Uterus (tissue), 4 donors: Measurements from ENCODE around the gene SLCO1C1. TPM values are rescaled to one million over a fixed set of nuclear protein-coding genes. Genes with fewer than 3 reads are reported as not detected.

ENCODE experiments used
- DNase-seq, 2 donors: peaks; one replicate each; pipeline ENCODE4 v3.0.0-alpha.2; 2019 to 2020
- H3K27ac ChIP-seq, 2 donors: fragments of 200-600 bp; sonication (generic); 1 replicate in 1 of 2; 2 replicates in 1 of 2; pipeline ENCODE4 v1.5.1; 2016 to 2018
- H3K27me3 ChIP-seq, 2 donors: fragments of 200-600 bp; sonication (generic); one replicate each; pipeline ENCODE4 v1.5.1; 2018 to 2019; ENCODE audit warnings: control low read depth in 1 of 2
- H3K36me3 ChIP-seq, 2 donors: fragments of 200-600 bp; sonication (generic); one replicate each; pipeline ENCODE4 v1.5.1; 2019; ENCODE audit warnings: control low read depth in 1 of 2
- H3K4me1 ChIP-seq, 2 donors: fragments of 200-600 bp; sonication (generic); one replicate each; pipeline ENCODE4 v1.5.1; 2018 to 2019; ENCODE audit warnings: control low read depth in 1 of 2
- H3K4me3 ChIP-seq, 2 donors: fragments of 200-600 bp; sonication (generic); 1 replicate in 1 of 2; 2 replicates in 1 of 2; pipeline ENCODE4 v1.5.1; 2018 to 2019; ENCODE audit warnings: mild to moderate bottlenecking in 1 of 2
- H3K9me3 ChIP-seq, 2 donors: fragments of 200-600 bp; sonication (generic); one replicate each; pipeline ENCODE4 v1.5.1; 2019; ENCODE audit warnings: control low read depth in 1 of 2
- POLR2A ChIP-seq, 2 donors: fragments of 450-650 bp; IDR thresholded peaks; one replicate each; pipeline ENCODE4 v1.6.1; 2016; ENCODE audit warnings: antibody characterized with exemption in 2 of 2, mild to moderate bottlenecking in 1 of 2, moderate library complexity in 1 of 2
- intact Hi-C: fragments of 100-400 bp; cut with DNase I; formaldehyde crosslinking; loops from one replicate; pipeline ENCODE4 v1.15.1; 2023; ENCODE audit warnings: low total_unique reads
- total RNA-seq, 4 donors: library from RNA; depleted of rRNA in 3 of 4; stranded (reverse); fragments of >200 nt in 3 of 4; gene quantifications; one replicate each; pipeline versions ENCODE4 v1.1.0 to v1.2.4, GENCODE V29; 2014 to 2023
- TF ChIP-seq, protein P1 (sequence below), 4 experiments: fragments of 200-600 bp in 2 of 4; fragments of 450-650 bp in 2 of 4; sonication (generic) in 2 of 4; IDR thresholded peaks; one replicate each; pipeline ENCODE4 v1.5.1; 2016 to 2019; ENCODE audit warnings: antibody characterized with exemption in 4 of 4, mild to moderate bottlenecking in 2 of 4, moderate library complexity in 1 of 4
- donor health status: DM: yes; HTN: yes; CAD: no.

The SLCO1C1 gene
- total RNA-seq, 4 donors from 2014 or later = 0.40 to 1.6 TPM; not detected in 2

- no peak overlapping the region for H3K4me3 ChIP-seq
- no peaks in the 10 kb centered on the region for H3K27me3 ChIP-seq
- no peak for TF ChIP-seq POLR2A (IDR thresholded peaks at IDR 0.05)
- TF ChIP-seq, protein P1, sequence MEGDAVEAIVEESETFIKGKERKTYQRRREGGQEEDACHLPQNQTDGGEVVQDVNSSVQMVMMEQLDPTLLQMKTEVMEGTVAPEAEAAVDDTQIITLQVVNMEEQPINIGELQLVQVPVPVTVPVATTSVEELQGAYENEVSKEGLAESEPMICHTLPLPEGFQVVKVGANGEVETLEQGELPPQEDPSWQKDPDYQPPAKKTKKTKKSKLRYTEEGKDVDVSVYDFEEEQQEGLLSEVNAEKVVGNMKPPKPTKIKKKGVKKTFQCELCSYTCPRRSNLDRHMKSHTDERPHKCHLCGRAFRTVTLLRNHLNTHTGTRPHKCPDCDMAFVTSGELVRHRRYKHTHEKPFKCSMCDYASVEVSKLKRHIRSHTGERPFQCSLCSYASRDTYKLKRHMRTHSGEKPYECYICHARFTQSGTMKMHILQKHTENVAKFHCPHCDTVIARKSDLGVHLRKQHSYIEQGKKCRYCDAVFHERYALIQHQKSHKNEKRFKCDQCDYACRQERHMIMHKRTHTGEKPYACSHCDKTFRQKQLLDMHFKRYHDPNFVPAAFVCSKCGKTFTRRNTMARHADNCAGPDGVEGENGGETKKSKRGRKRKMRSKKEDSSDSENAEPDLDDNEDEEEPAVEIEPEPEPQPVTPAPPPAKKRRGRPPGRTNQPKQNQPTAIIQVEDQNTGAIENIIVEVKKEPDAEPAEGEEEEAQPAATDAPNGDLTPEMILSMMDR (IDR thresholded peaks at IDR 0.05) = no peak
- DNase-seq = no peak
- intact Hi-C loops = no loop called here
- peaks cover 0 to 3% of the 10 kb centered on the region in 2 donors for H3K9me3 ChIP-seq
- H3K27ac ChIP-seq = no peak overlapping the region
- H3K4me1 ChIP-seq = no peaks in the 10 kb centered on the region
- H3K36me3 ChIP-seq = no peaks in the 10 kb centered on the region
Observed at GRCh38 chr12:20681334-20681733, 13.8 kb upstream of the SLCO1C1 start.

DNA sequence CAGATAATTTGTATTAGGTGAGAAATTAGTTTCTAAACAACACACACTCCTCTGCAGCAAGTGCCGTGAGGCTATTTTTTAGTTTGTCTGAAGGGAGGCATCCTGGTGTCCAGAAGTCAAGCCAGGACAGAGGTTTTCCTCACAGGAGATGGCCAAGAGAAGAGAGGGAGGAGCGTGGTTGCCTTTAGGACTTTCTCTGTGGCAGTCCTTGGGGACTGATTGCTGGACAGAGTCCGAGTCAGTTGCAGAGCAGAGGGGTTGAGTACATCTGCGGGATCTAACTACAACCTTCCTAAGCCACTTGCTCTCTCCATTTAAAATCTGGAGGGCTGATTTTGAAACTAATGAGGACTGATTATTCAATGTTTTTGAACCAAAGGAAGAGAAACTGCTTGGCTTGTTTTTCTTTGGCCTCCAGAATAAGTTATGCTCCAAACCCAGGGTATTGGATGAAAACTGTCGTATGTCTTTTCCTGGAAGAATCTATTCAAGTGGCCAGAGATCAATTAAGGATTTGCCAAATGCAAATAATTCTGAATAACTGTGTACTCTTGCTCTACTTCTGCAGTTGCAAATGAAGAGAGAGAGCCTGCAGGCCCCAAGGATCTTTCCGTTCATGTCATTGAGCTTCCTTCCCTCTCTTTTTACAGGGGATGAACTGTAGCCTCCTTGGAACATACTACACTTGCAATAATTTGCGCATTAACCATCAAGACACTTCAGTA lies 1.2 kb downstream of the SLCO1C1 start:
- DNase-seq = peak in 1 of 2 donors; percentile 20
- H3K27me3 ChIP-seq = no peaks in the 10 kb centered on the region
- H3K36me3 ChIP-seq = no peaks in the 10 kb centered on the region
- no peak overlapping the region for H3K27ac ChIP-seq
- H3K4me3 ChIP-seq = no peak overlapping the region
- no peaks in the 10 kb centered on the region for H3K4me1 ChIP-seq
- H3K9me3 ChIP-seq = no peaks in the 10 kb centered on the region
- intact Hi-C loops = no loop called here
- TF ChIP-seq, protein P1 (IDR thresholded peaks at IDR 0.05) = no peak
- no peak for TF ChIP-seq POLR2A (IDR thresholded peaks at IDR 0.05)

DNA sequence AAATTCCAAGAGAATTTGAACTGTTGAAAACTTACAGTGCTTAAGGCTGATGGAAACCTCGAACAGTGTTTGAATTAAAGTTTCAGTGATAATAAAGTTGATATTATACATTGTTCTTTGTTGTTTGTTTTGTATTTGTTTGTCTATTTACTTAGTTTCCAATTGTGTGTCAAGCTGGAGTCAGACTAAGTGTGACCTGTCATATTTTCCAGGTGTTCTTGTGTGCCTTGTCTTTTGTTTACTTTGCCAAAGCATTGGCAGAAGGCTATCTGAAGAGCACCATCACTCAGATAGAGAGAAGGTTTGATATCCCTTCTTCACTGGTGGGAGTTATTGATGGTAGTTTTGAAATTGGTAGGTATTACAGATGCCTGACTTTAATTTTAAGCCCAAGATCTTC lies 6.0 kb downstream of the SLCO1C1 start:
- intact Hi-C loops = no loop called here
- DNase-seq = no peak
- TF ChIP-seq, protein P1 (IDR thresholded peaks at IDR 0.05) = no peak
- TF ChIP-seq POLR2A (IDR thresholded peaks at IDR 0.05) = no peak
- Histone ChIP-seq H3K27me3 (no peaks in the 10 kb centered on the region), H3K9me3 (no peaks in the 10 kb centered on the region), H3K4me1 (no peaks in the 10 kb centered on the region), H3K36me3 (no peaks in the 10 kb centered on the region), H3K4me3 (no peak overlapping the region), H3K27ac (no peak overlapping the region)

DNA sequence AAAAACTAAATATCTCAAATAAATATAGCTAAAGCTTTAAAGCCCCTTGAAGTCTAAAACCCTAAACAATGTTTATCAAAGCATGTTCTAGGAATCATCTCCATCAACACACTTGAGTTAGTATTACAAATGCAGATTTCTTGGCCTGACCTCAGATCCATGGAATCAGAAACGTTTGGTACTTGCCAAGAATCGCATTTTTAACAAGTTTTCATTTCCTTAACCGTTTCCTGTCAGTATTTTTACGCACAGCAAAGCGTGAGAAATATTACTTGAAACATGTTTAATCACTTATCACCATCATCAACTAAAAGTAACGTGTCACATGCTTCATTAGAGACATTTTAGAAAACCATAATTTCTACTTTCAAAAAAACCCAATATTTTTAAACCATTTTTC lies 9.7 kb downstream of the SLCO1C1 start:
- no peak for DNase-seq
- Histone ChIP-seq H3K4me1 (no peaks in the 10 kb centered on the region), H3K36me3 (no peaks in the 10 kb centered on the region), H3K4me3 (no peak overlapping the region), H3K27ac (no peak overlapping the region), H3K27me3 (no peaks in the 10 kb centered on the region), H3K9me3 (no peaks in the 10 kb centered on the region)
- intact Hi-C loops = no loop called here
- TF ChIP-seq POLR2A (IDR thresholded peaks at IDR 0.05) = no peak
- TF ChIP-seq, protein P1 (IDR thresholded peaks at IDR 0.05) = no peak

DNA sequence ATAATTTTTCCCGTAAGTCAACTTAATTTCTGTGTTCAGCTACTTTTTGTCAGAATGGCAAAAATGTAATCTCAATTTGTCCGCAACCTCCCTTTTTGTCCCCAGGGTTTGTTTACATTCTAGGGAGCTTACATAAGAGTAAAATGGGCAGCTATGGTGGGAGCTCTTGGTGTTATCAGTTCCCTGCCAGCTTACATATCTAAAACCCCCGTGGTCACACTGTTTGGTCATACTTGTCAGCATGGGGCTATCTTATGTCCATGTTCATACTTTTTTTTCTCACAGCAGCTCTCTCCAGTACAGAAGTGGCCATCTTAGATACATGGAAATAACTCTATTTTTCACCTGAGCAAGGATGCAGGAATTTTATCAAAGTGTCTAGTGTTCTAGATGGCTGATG lies 16.7 kb downstream of the SLCO1C1 start:
- Histone ChIP-seq H3K4me1 (no peaks in the 10 kb centered on the region), H3K36me3 (no peaks in the 10 kb centered on the region), H3K4me3 (no peak overlapping the region), H3K27ac (no peak overlapping the region), H3K9me3 (no peaks in the 10 kb centered on the region), H3K27me3 (no peaks in the 10 kb centered on the region)
- TF ChIP-seq, protein P1 (IDR thresholded peaks at IDR 0.05) = no peak
- TF ChIP-seq POLR2A (IDR thresholded peaks at IDR 0.05) = no peak
- DNase-seq = no peak
- intact Hi-C loops = no loop called here
